ENCODE measurements around the gene URAD. TPM values are rescaled to one million over a fixed set of nuclear protein-coding genes. Genes with fewer than 3 reads are reported as not detected.
"Not testable (repeated sequence)": the region's sequence is repeated elsewhere in the genome, so short reads cannot be mapped to it uniquely, and the experiment has no call there.

URAD gene
- total RNA-seq, 1 experiment from 2014 or later = not detected

DNA sequence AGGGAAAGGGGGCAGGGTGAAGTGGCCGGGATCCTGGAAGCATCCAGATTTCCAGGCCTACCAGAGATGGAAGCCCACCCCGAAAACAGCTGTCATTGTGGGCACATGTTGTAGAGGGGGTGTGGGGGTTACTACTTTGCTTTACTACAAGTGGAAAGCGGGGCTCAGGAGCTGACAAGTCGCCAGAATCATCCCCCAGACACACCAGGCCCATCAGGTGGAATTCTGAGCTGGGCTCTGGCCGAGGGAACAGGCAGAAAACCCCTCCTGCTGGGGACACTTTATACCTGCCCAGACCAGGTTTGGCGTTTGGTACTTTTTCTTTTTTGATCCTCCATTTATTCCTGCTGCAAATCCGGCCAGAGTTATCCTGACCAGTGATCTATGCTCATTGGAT, 23.2 kb downstream of the URAD start:
- BruUV-seq (replicated peaks) = no TSS peak
- H3K9me3 Mint-ChIP-seq (ENCODE audit: low read depth, unreplicated experiment) = no peaks in the 10 kb centered on the region
- peaks cover 25% of the 10 kb centered on the region for H3K4me1 Mint-ChIP-seq (ENCODE audit: low read depth, unreplicated experiment)
- DNase-seq = no peak
- CTCF ChIA-PET = no interaction called here
- no peak overlapping the region for H3K4me3 Mint-ChIP-seq (ENCODE audit: low read depth, unreplicated experiment)
- H3K36me3 Mint-ChIP-seq (ENCODE audit: insufficient read depth, unreplicated experiment) = no peaks in the 10 kb centered on the region
- H3K27me3 Mint-ChIP-seq (ENCODE audit: unreplicated experiment) = peaks cover 47% of the 10 kb centered on the region
- TF ChIP-seq CTCF (IDR thresholded peaks at IDR 0.05; ENCODE audit: unreplicated experiment) = no peak
- intact Hi-C loops (cut with micrococcal nuclease; ENCODE audit: unreplicated experiment) = no loop called here
- no peak overlapping the region for H3K27ac Mint-ChIP-seq (ENCODE audit: unreplicated experiment)

- H3K36me3 Mint-ChIP-seq (ENCODE audit: insufficient read depth, unreplicated experiment) = peaks cover 4% of the 10 kb centered on the region
- TF ChIP-seq CTCF (IDR thresholded peaks at IDR 0.05; ENCODE audit: unreplicated experiment) = no peak
- peaks cover 25% of the 10 kb centered on the region for H3K4me1 Mint-ChIP-seq (ENCODE audit: low read depth, unreplicated experiment)
- intact Hi-C loops (cut with micrococcal nuclease; ENCODE audit: unreplicated experiment) = no loop called here
- H3K4me3 Mint-ChIP-seq (ENCODE audit: low read depth, unreplicated experiment) = no peak overlapping the region
- H3K27me3 Mint-ChIP-seq (ENCODE audit: unreplicated experiment) = peaks cover 42% of the 10 kb centered on the region
- no TSS peak for BruUV-seq (replicated peaks)
- H3K9me3 Mint-ChIP-seq (ENCODE audit: low read depth, unreplicated experiment) = no peaks in the 10 kb centered on the region
- CTCF ChIA-PET = interaction anchor here (0.7 kb wide), 1 partner anchor 180 kb away, joined by 3 read pairs; no protein-coding TSS in a partner anchor
- no peak for DNase-seq
- H3K27ac Mint-ChIP-seq (ENCODE audit: unreplicated experiment) = no peak overlapping the region
Measured at GRCh38 chr13:27964741-27965323, 23.7 kb downstream of the URAD start.

DNA sequence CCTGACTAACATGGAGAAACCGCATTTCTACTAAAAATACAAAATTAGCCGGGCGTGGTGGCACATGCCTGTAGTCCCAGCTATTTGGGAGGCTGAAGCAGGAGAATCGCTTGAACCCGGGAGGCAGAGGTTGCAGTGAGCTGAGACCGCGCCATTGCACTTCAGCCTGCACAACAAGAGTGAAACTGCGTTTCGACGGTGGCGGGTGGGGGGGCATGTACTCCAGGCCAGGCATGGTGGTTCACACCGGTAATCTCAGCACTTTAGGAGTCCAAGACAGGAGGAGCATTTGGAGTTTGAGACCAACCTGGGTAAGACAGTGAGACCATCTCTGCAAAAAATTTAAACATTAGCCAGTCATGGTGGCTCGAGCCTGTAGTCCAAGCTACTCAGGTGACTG, 24.3 kb downstream of the URAD start:
- intact Hi-C loops (cut with micrococcal nuclease; ENCODE audit: unreplicated experiment); H3K36me3 Mint-ChIP-seq (ENCODE audit: insufficient read depth, unreplicated experiment); DNase-seq; H3K9me3 Mint-ChIP-seq (ENCODE audit: low read depth, unreplicated experiment); H3K27ac Mint-ChIP-seq (ENCODE audit: unreplicated experiment); BruUV-seq (replicated peaks); H3K4me3 Mint-ChIP-seq (ENCODE audit: low read depth, unreplicated experiment): not testable (repeated sequence)
- Mint-ChIP-seq H3K27me3 (ENCODE audit: unreplicated experiment) (peaks cover 36% of the 10 kb centered on the region), H3K4me1 (ENCODE audit: low read depth, unreplicated experiment) (peaks cover 22% of the 10 kb centered on the region)
- CTCF ChIA-PET = interaction anchor here (0.7 kb wide), 1 partner anchor 179 kb away, joined by 3 read pairs; no protein-coding TSS in a partner anchor

DNA sequence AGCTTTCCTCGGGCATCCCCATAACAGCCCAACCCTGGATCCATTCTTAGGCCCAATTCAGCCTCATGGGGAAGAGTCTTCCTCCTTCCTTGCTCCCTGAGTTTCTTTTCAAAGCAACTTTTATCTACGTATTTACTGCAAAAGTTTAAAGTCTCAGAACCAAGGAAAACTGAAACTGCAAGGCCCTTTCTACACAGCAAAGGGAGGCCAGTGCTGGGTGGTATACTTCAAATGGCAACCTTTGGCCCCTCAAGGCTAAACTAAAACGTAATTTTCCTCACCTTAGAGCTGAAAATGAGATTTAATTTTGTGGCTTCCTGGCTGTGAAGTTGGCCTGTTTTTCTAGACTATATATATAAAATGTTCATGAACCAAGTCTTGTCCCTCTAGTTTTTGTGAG, 25.0 kb downstream of the URAD start:
- Mint-ChIP-seq H3K4me3 (ENCODE audit: low read depth, unreplicated experiment) (no peak overlapping the region), H3K4me1 (ENCODE audit: low read depth, unreplicated experiment) (peaks cover 19% of the 10 kb centered on the region), H3K27me3 (ENCODE audit: unreplicated experiment) (peaks cover 29% of the 10 kb centered on the region), H3K9me3 (ENCODE audit: low read depth, unreplicated experiment) (no peaks in the 10 kb centered on the region), H3K27ac (ENCODE audit: unreplicated experiment) (no peak overlapping the region), H3K36me3 (ENCODE audit: insufficient read depth, unreplicated experiment) (peaks cover 4% of the 10 kb centered on the region)
- CTCF ChIA-PET = no interaction called here
- intact Hi-C loops (cut with micrococcal nuclease; ENCODE audit: unreplicated experiment) = no loop called here
- no peak for TF ChIP-seq CTCF (IDR thresholded peaks at IDR 0.05; ENCODE audit: unreplicated experiment)
- DNase-seq = no peak
- BruUV-seq (replicated peaks) = no TSS peak

GRCh38 chr13:27962982-27963381, 25.5 kb downstream of the URAD start:
- H3K27ac Mint-ChIP-seq (ENCODE audit: unreplicated experiment) = no peak overlapping the region
- no peak for TF ChIP-seq CTCF (IDR thresholded peaks at IDR 0.05; ENCODE audit: unreplicated experiment)
- peaks cover 17% of the 10 kb centered on the region for H3K4me1 Mint-ChIP-seq (ENCODE audit: low read depth, unreplicated experiment)
- intact Hi-C loops (cut with micrococcal nuclease; ENCODE audit: unreplicated experiment) = no loop called here
- BruUV-seq (replicated peaks) = no TSS peak
- H3K27me3 Mint-ChIP-seq (ENCODE audit: unreplicated experiment) = peaks cover 24% of the 10 kb centered on the region
- H3K9me3 Mint-ChIP-seq (ENCODE audit: low read depth, unreplicated experiment) = no peaks in the 10 kb centered on the region
- CTCF ChIA-PET = no interaction called here
- no peak for DNase-seq
- no peak overlapping the region for H3K4me3 Mint-ChIP-seq (ENCODE audit: low read depth, unreplicated experiment)
- H3K36me3 Mint-ChIP-seq (ENCODE audit: insufficient read depth, unreplicated experiment) = peaks cover 4% of the 10 kb centered on the region

Data from Calu3 (cell line).